Stomach (tissue), 19 donors: ENCODE results near the gene PLCB1. TPM values are rescaled to one million over a fixed set of nuclear protein-coding genes. Genes with fewer than 3 reads are reported as not detected.

Source experiments
- DNase-seq, 2 donors: peaks; one replicate each; pipeline versions ENCODE4 v3.0.0 to v3.0.0-alpha.2; 2013 to 2019
- H3K27ac ChIP-seq, 5 donors: fragments of 200-600 bp in 4 of 5; sonication (generic) in 4 of 5; one replicate each; pipeline ENCODE4 v1.5.1; 2013 to 2019; ENCODE audit warnings: mild to moderate bottlenecking in 1 of 5, moderate library complexity in 1 of 5
- H3K27me3 ChIP-seq, 3 donors: fragments of 200-600 bp; sonication (generic); one replicate each; pipeline ENCODE4 v1.5.1; 2017 to 2019; ENCODE audit warnings: mixed run types in 1 of 3
- H3K36me3 ChIP-seq, 4 donors: fragments of 200-600 bp; sonication (generic); 1 replicate in 3 of 4; 2 replicates in 1 of 4; pipeline ENCODE4 v1.5.1; 2016 to 2019
- H3K4me1 ChIP-seq, 4 donors: fragments of 200-600 bp; sonication (generic); one replicate each; pipeline ENCODE4 v1.5.1; 2016 to 2019
- H3K4me3 ChIP-seq, 4 donors: fragments of 200-600 bp; sonication (generic) in 3 of 4; one replicate each; pipeline ENCODE4 v1.5.1; 2016 to 2019; ENCODE audit warnings: mild to moderate bottlenecking in 1 of 4
- H3K9me3 ChIP-seq, 4 donors: fragments of 200-600 bp; sonication (generic); one replicate each; pipeline ENCODE4 v1.5.1; 2016 to 2019
- EP300 ChIP-seq: sonication (generic); formaldehyde crosslinking; IDR thresholded peaks from one replicate; pipeline ENCODE4 v1.6.1; 2017; ENCODE audit warnings: antibody characterized with exemption
- POLR2A ChIP-seq, 4 donors: fragments of 450-650 bp; IDR thresholded peaks; one replicate each; pipeline ENCODE4 v1.6.1; 2016; ENCODE audit warnings: antibody characterized with exemption in 4 of 4, control low read depth in 2 of 4, mild to moderate bottlenecking in 1 of 4, moderate library complexity in 1 of 4
- POLR2AphosphoS5 ChIP-seq, 3 donors: sonication (generic); formaldehyde crosslinking; IDR thresholded peaks; one replicate each; pipeline ENCODE4 v1.6.1; 2016; ENCODE audit warnings: antibody characterized with exemption in 3 of 3
- WGBS, 5 donors: extraction: QIAGEN DNeasy Blood & Tissue Kit in 3 of 5; methylation state at CpG; one replicate each; pipeline versions ENCODE4 v1.1.5 to v1.1.7; 2013 to 2018; 5-methylcytosine and 5-hydroxymethylcytosine counted together
- intact Hi-C: fragments of 100-400 bp; cut with DNase I; formaldehyde crosslinking; loops from one replicate; pipeline ENCODE4 v1.15.1; 2023; ENCODE audit warnings: low total_unique reads
- long read RNA-seq, 10 donors: transcript quantifications; one replicate each; lab custom pipeline, GENCODE V29; 2026
- polyA plus RNA-seq, 3 donors: library from polyadenylated mRNA; stranded (reverse); fragments of 200-250 nt; gene quantifications; one replicate each; pipeline ENCODE4 v1.2.3, GENCODE V29; 2013
- total RNA-seq, 5 donors: library from RNA; depleted of rRNA; stranded (reverse); fragments of >200 nt; gene quantifications; one replicate each; pipeline versions ENCODE4 v1.1.0 to v1.2.3, GENCODE V29; 2014 to 2016
- TF ChIP-seq, protein P1 (sequence below), 7 experiments: fragments of 450-650 bp in 4 of 7; fragments of 200-600 bp in 3 of 7; sonication (generic) in 3 of 7; IDR thresholded peaks; one replicate each; pipeline ENCODE4 v1.5.1; 2016 to 2019; ENCODE audit warnings: antibody characterized with exemption in 7 of 7, control low read depth in 2 of 7, mild to moderate bottlenecking in 1 of 7
- donor health status: healthy with polysubstance abuse.
- donor health status: Bipolar disorder and iron deficiency.
- donor health status: healthy.

PLCB1 gene
- total RNA-seq (10 to 100 TPM in 4 of 5 donors, 1 to 10 TPM in 1; 5.8 to 66.5 (median 21.6) TPM), polyA plus RNA-seq (1 to 10 TPM; 4.1 to 5.4 (median 5.0) TPM)
- long read RNA-seq, donor 1, full-length matches to known transcripts: 1 of 1 reads
- long read RNA-seq, donor 1, partial matches to known transcripts: 0 of 1 reads
- long read RNA-seq, donor 1, other reads (novel, unspliced or antisense): 0 of 1 reads
- long read RNA-seq, donor 2: 0 reads
- long read RNA-seq, donor 3: 0 reads
- long read RNA-seq, donor 4: 0 reads
- long read RNA-seq, donor 5: 0 reads
- long read RNA-seq, donor 6: 0 reads
- long read RNA-seq, donor 7: 0 reads
- long read RNA-seq, donor 8: 0 reads
- long read RNA-seq, donor 9: 0 reads
- long read RNA-seq, donor 10: 0 reads

DNA sequence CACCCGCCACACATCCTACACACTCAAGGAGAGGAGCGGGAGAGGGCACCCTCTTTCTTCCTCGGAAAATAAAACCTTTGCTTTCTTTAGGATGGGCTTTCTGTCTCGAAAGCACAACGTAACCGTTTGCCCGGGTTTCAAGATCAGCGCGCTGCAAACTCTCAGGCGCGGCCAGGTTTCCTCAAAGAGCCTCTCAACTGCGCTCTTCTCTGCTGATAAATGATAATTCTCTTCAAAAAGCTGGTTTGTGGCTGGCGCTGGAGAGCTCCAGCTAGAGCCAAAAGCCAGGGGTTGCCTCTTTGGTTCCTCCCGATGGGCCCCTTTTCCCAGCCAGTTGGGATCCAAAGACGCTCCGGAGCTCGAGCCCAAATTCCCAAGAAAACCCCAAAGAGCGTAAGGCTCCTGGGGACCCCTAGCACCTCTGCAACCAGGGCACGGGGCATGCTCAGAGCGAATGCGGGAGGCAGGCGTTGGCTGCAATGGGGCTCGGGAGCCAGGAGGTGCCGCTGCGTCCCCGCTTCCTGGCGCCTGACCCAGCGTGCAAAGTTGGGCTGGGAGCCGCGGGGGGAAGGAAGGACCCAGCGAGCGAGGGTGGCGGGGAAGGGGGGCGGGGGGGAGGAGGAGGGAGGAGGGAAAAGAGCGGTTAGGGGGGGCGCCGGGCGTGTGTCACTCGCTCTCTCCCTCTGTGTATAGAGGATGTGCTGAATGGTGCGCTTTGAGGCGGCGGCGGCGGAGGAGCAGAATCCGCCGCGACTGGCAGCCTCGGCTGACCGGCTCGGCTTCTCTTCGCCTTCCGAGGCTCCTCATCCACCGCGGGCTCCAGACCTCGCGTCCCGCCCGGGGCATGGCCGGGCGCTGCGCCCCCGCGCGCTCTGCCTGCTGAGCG lies at the start of gene PLCB1:
Gene PLCB1 (plus strand): TSS at position 669 of the 886 bp plus-strand sequence. CDS start 386 bp downstream, outside the sequence.
- intact Hi-C loops: loop anchor here (10.0 kb wide), 1 partner anchor 583 kb away; no protein-coding TSS in a partner anchor
- peak; percentile 87 to 95 for DNase-seq
- Histone ChIP-seq H3K9me3 (no peaks in the 10 kb centered on the region), H3K27ac (peak within 1 kb of the TSS; percentile 74 to 91 (median 85)), H3K36me3 (no peaks in the 10 kb centered on the region), H3K4me1 (peaks cover 8 to 41% (median 27%) of the 10 kb centered on the region in 4 donors), H3K27me3 (no peaks in the 10 kb centered on the region), H3K4me3 (peak within 1 kb of the TSS; percentile 82 to 93 (median 88))
- TF ChIP-seq POLR2AphosphoS5 (IDR thresholded peaks at IDR 0.05): peak in 2 of 3 donors; percentile 14 to 51
- no peak for TF ChIP-seq EP300
- TF ChIP-seq, protein P1, sequence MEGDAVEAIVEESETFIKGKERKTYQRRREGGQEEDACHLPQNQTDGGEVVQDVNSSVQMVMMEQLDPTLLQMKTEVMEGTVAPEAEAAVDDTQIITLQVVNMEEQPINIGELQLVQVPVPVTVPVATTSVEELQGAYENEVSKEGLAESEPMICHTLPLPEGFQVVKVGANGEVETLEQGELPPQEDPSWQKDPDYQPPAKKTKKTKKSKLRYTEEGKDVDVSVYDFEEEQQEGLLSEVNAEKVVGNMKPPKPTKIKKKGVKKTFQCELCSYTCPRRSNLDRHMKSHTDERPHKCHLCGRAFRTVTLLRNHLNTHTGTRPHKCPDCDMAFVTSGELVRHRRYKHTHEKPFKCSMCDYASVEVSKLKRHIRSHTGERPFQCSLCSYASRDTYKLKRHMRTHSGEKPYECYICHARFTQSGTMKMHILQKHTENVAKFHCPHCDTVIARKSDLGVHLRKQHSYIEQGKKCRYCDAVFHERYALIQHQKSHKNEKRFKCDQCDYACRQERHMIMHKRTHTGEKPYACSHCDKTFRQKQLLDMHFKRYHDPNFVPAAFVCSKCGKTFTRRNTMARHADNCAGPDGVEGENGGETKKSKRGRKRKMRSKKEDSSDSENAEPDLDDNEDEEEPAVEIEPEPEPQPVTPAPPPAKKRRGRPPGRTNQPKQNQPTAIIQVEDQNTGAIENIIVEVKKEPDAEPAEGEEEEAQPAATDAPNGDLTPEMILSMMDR (IDR thresholded peaks at IDR 0.05): peak in 5 of 7 experiments; percentile 74 to 92 (median 84)
- TF ChIP-seq POLR2A (IDR thresholded peaks at IDR 0.05): no peak
- WGBS, 5 donors: 1 to 4% (median 1%) methylated on average over 22 to 65 of the region's 65 CpGs

DNA sequence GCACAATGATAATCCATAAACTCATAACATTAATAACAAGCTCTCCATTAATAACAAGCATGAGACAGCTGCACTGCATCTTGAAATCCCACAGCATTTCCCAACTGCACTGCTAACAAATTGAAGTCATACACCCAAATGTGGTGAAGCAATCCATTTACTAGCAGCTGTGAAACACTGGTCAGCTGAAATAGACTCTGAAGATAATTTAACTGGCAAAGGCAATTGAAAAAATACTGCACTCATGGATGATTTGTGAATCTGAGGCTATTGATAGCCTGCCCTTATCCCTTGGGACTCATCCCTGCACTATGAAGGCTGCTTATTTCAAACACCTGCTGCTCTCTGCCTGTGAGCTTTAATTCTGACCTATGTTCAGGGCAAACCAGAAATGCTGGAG lies 49.1 kb upstream of the PLCB1 start:
- peak overlapping the region in 2 of 5 donors; percentile 26 to 27 for H3K27ac ChIP-seq
- H3K9me3 ChIP-seq: no peaks in the 10 kb centered on the region
- no peaks in the 10 kb centered on the region for H3K27me3 ChIP-seq
- peak in 1 of 2 donors; percentile 69 for DNase-seq
- no peak overlapping the region for H3K4me3 ChIP-seq
- H3K4me1 ChIP-seq: peaks cover 4 to 22% (median 7%) of the 10 kb centered on the region in 4 donors
- H3K36me3 ChIP-seq: no peaks in the 10 kb centered on the region
- intact Hi-C loops: no loop called here
- peak; percentile 39 to 73 (median 61) for TF ChIP-seq POLR2AphosphoS5 (IDR thresholded peaks at IDR 0.05)
- no peak for TF ChIP-seq EP300
- no peak for TF ChIP-seq POLR2A (IDR thresholded peaks at IDR 0.05)
- TF ChIP-seq, protein P1 (IDR thresholded peaks at IDR 0.05): no peak

DNA sequence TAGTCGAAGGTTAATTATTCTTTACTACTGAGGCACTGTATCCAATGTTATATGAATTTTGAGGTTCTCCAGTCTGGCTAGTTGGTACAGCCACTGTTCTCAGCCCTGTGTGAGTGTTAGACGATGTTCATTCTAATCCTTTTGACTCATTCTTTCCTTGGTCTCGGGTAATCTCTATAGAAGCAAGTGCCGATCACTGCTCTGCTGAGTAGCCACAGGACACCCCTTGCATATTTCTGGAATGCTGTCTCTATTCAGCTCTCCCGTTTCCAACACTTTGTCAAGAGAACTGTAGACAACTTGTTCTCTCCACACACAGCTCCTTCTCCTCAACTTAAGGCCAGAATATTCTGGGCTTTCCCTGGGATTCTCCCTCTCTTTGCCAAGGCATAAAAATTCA lies 42.4 kb upstream of the PLCB1 start:
- H3K27ac ChIP-seq: no peak overlapping the region
- no peak overlapping the region for H3K4me3 ChIP-seq
- H3K36me3 ChIP-seq: no peaks in the 10 kb centered on the region
- 80 to 92% (median 88%) methylated on average over 5 of the region's 5 CpGs for WGBS, 5 donors
- TF ChIP-seq, protein P1 (IDR thresholded peaks at IDR 0.05): no peak
- no peak for TF ChIP-seq POLR2A (IDR thresholded peaks at IDR 0.05)
- no peak for TF ChIP-seq POLR2AphosphoS5 (IDR thresholded peaks at IDR 0.05)
- no peak for TF ChIP-seq EP300
- peaks cover 0 to 17% (median 13%) of the 10 kb centered on the region in 4 donors for H3K4me1 ChIP-seq
- intact Hi-C loops: no loop called here
- no peaks in the 10 kb centered on the region for H3K27me3 ChIP-seq
- H3K9me3 ChIP-seq: no peaks in the 10 kb centered on the region
- DNase-seq: no peak

DNA sequence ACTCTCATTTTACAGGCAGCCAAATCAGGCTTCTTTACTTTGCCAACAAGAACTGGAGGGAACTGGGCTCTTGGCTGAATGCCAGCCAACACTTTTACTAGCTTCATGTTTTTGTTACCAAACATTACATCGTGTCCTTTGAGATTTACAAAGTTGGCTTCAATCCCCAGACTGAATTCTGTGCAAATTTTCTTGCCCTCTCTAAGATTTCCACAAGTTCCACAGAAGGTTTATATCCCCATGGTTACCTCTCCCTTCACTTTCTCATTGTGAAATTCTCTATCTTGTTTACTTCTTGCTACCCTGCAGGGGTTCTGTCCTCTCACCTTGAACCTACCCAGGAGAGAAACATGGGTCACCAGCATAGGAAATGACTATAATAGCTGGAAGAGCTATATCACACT lies 37.6 kb upstream of the PLCB1 start:
- intact Hi-C loops: no loop called here
- peak; percentile 80 to 86 for DNase-seq
- peak overlapping the region in 4 of 5 donors; percentile 38 to 72 (median 62) for H3K27ac ChIP-seq
- peaks cover 5 to 36% (median 25%) of the 10 kb centered on the region in 4 donors for H3K4me1 ChIP-seq
- H3K4me3 ChIP-seq: no peak overlapping the region
- WGBS, 5 donors: 0 to 2% (median 0%) methylated on average over 1 of the region's 1 CpG
- H3K9me3 ChIP-seq: no peaks in the 10 kb centered on the region
- no peaks in the 10 kb centered on the region for H3K36me3 ChIP-seq
- no peak for TF ChIP-seq EP300
- no peak for TF ChIP-seq POLR2A (IDR thresholded peaks at IDR 0.05)
- TF ChIP-seq, protein P1 (IDR thresholded peaks at IDR 0.05): no peak
- TF ChIP-seq POLR2AphosphoS5 (IDR thresholded peaks at IDR 0.05): no peak
- no peaks in the 10 kb centered on the region for H3K27me3 ChIP-seq
